ENCODE data around the gene SLAMF8. TPM values are rescaled to one million over a fixed set of nuclear protein-coding genes. Genes with fewer than 3 reads are reported as not detected.
A peak's percentile ranks its signal among the peaks of the same experiment; 100 is the strongest.

Gene SLAMF8
- total and polyA plus RNA-seq, 2 donors (not counting 1 experiment from before 2014, with no cell fraction given) = 0.54 TPM; not detected in 1

GRCh38 chr1:159779403-159779851 is 47.2 kb upstream of the SLAMF8 start:
- H3K27ac Mint-ChIP-seq = no peak overlapping the region
- CTCF ChIA-PET = interaction anchor here (0.7 to 1.3 kb wide), 2 partner anchors 20 to 176 kb away, joined by 3 to 4 read pairs; no protein-coding TSS in a partner anchor

More at GRCh38 chr1:159779403-159779851, 47.2 kb upstream of the SLAMF8 start:
- H3K4me3 Mint-ChIP-seq = peak overlapping the region; percentile 92
- H3K4me1 Mint-ChIP-seq = peaks cover 9% of the 10 kb centered on the region
- peaks cover 0 to 7% (median 0%) of the 10 kb centered on the region in 4 experiments for H3K27me3 ChIP-seq (replicated peaks in 1 of 4; ENCODE audit: control extremely low read depth in 1 of 4, control insufficient read depth in 3 of 4, insufficient read depth in 4 of 4, low read length in 3 of 4)
- H2AFZ ChIP-seq (ENCODE audit: insufficient read depth, low read depth, low read length, poor library complexity, severe bottlenecking) = no peak overlapping the region
- no peaks in the 10 kb centered on the region for H3K9me3 Mint-ChIP-seq (ENCODE audit: insufficient read depth)
- H3K27ac ChIP-seq (ENCODE audit: low read length in 2 of 2) = no peak overlapping the region
- no peaks in the 10 kb centered on the region for H3K9me3 ChIP-seq (ENCODE audit: control extremely low read depth in 1 of 3, control insufficient read depth in 2 of 3, insufficient read depth in 1 of 3, low read length in 2 of 3)
- peaks cover 13 to 15% of the 10 kb centered on the region in 2 donors for H3K4me1 ChIP-seq (ENCODE audit: control insufficient read depth in 2 of 2, insufficient read depth in 2 of 2, low read length in 2 of 2)
- no peak overlapping the region for H3K9ac ChIP-seq (ENCODE audit: low read length)
- no peak overlapping the region for H3K4me3 ChIP-seq (ENCODE audit: control extremely low read depth in 1 of 5, extremely low read depth in 1 of 5, insufficient read depth in 1 of 5, low read depth in 2 of 5, low read length in 4 of 5)
- no peak for DNase-seq
- H3K79me2 ChIP-seq (ENCODE audit: control insufficient read depth, insufficient read depth, low read length) = no peaks in the 10 kb centered on the region
- POLR2A ChIA-PET = no interaction called here
- no peak for ATAC-seq (ENCODE audit: low read depth)
- no peaks in the 10 kb centered on the region for H4K20me1 ChIP-seq (ENCODE audit: control insufficient read depth, insufficient read depth, low read length, poor library complexity, severe bottlenecking)
- H3K4me2 ChIP-seq (replicated peaks; ENCODE audit: low read depth, low read length, poor library complexity, severe bottlenecking) = no peak overlapping the region
- H3K36me3 ChIP-seq (replicated peaks in 1 of 2; ENCODE audit: control extremely low read depth in 1 of 2, control insufficient read depth in 1 of 2, extremely low read depth in 1 of 2, insufficient read depth in 2 of 2, low read length in 1 of 2) = no peaks in the 10 kb centered on the region
- no CpG with 5 or more reads among the region's 2 CpGs for WGBS (ENCODE audit: insufficient coverage)
- intact Hi-C loops (cut with micrococcal nuclease) = no loop called here
- TF ChIP-seq EZH2 (IDR thresholded peaks at IDR 0.05; ENCODE audit: borderline replicate concordance, insufficient read depth, low read depth, low read length, poor library complexity, severe bottlenecking) (no peak), CTCF (IDR thresholded peaks at IDR 0.05) (no peak)
- H3K27me3 Mint-ChIP-seq = peaks cover 7% of the 10 kb centered on the region
